22Rv1 (cell line): ENCODE measurements around the gene SFXN3.
"Not testable (repeated sequence)": the region's sequence is repeated elsewhere in the genome, so short reads cannot be mapped to it uniquely, and the experiment has no call there.

ENCODE experiments used
- ZFX ChIP-seq: fragments of 450-650 bp; IDR thresholded peaks from 2 replicates; pipeline ENCODE4 v1.6.1; 2017; ENCODE audit warnings: antibody characterized with exemption, borderline replicate concordance
- TF ChIP-seq, protein P1 (sequence below): fragments of 450-650 bp; IDR thresholded peaks from 2 replicates; pipeline ENCODE4 v1.5.1; 2017; ENCODE audit warnings: mild to moderate bottlenecking

GRCh38 chr10:101034404-101034803 is 3.4 kb downstream of the SFXN3 start:
- TF ChIP-seq, protein P1, sequence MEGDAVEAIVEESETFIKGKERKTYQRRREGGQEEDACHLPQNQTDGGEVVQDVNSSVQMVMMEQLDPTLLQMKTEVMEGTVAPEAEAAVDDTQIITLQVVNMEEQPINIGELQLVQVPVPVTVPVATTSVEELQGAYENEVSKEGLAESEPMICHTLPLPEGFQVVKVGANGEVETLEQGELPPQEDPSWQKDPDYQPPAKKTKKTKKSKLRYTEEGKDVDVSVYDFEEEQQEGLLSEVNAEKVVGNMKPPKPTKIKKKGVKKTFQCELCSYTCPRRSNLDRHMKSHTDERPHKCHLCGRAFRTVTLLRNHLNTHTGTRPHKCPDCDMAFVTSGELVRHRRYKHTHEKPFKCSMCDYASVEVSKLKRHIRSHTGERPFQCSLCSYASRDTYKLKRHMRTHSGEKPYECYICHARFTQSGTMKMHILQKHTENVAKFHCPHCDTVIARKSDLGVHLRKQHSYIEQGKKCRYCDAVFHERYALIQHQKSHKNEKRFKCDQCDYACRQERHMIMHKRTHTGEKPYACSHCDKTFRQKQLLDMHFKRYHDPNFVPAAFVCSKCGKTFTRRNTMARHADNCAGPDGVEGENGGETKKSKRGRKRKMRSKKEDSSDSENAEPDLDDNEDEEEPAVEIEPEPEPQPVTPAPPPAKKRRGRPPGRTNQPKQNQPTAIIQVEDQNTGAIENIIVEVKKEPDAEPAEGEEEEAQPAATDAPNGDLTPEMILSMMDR, result not testable (repeated sequence)
- not testable (repeated sequence) for TF ChIP-seq ZFX
